ENCODE data around the gene GPC6. TPM values are rescaled to one million over a fixed set of nuclear protein-coding genes. Genes with fewer than 3 reads are reported as not detected.

Gene GPC6
- polyA plus RNA-seq, 2 of the 4 experiments (the other 2 are of a cell fraction) = 8.0 to 14.4 TPM

GRCh38 chr13:93625536-93625935, 398.9 kb downstream of the GPC6 start:
- H3K4me2 ChIP-seq = no peak overlapping the region
- POLR2A ChIA-PET = no interaction called here
- no peaks in the 10 kb centered on the region for H3K9me3 ChIP-seq
- ATAC-seq = no peak
- no peak overlapping the region for H3K4me3 ChIP-seq
- TF ChIP-seq MYC (IDR thresholded peaks at IDR 0.05; ENCODE audit: borderline replicate concordance, low read length) (no peak), CBX2 (IDR thresholded peaks at IDR 0.05; ENCODE audit: borderline replicate concordance, low read depth) (no peak), PHF8 (IDR thresholded peaks at IDR 0.05; ENCODE audit: borderline replicate concordance, low read depth) (no peak), RNF2 (IDR thresholded peaks at IDR 0.05; ENCODE audit: borderline replicate concordance, low read depth) (no peak), HOXB5 (CRISPR knock-in tag; IDR thresholded peaks at IDR 0.05) (no peak), ESRRA (IDR thresholded peaks at IDR 0.05; ENCODE audit: borderline replicate concordance, low read length) (no peak), CTCF (IDR thresholded peaks at IDR 0.05) (no peak), NPAS2 (CRISPR knock-in tag; IDR thresholded peaks at IDR 0.05; ENCODE audit: borderline replicate concordance) (no peak), MAZ (IDR thresholded peaks at IDR 0.05; ENCODE audit: borderline replicate concordance, low read depth, low read length) (no peak), JUNB (IDR thresholded peaks at IDR 0.05) (no peak), RCOR1 (IDR thresholded peaks at IDR 0.05; ENCODE audit: low read depth, low read length) (no peak), GATA3 (IDR thresholded peaks at IDR 0.05; ENCODE audit: borderline replicate concordance) (no peak)
- TF ChIP-seq, protein P1, sequence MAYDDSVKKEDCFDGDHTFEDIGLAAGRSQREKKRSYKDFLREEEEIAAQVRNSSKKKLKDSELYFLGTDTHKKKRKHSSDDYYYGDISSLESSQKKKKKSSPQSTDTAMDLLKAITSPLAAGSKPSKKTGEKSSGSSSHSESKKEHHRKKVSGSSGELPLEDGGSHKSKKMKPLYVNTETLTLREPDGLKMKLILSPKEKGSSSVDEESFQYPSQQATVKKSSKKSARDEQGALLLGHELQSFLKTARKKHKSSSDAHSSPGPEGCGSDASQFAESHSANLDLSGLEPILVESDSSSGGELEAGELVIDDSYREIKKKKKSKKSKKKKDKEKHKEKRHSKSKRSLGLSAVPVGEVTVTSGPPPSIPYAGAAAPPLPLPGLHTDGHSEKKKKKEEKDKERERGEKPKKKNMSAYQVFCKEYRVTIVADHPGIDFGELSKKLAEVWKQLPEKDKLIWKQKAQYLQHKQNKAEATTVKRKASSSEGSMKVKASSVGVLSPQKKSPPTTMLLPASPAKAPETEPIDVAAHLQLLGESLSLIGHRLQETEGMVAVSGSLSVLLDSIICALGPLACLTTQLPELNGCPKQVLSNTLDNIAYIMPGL (CRISPR knock-in tag; IDR thresholded peaks at IDR 0.05; ENCODE audit: borderline replicate concordance) = no peak
- TF ChIP-seq, protein P2, sequence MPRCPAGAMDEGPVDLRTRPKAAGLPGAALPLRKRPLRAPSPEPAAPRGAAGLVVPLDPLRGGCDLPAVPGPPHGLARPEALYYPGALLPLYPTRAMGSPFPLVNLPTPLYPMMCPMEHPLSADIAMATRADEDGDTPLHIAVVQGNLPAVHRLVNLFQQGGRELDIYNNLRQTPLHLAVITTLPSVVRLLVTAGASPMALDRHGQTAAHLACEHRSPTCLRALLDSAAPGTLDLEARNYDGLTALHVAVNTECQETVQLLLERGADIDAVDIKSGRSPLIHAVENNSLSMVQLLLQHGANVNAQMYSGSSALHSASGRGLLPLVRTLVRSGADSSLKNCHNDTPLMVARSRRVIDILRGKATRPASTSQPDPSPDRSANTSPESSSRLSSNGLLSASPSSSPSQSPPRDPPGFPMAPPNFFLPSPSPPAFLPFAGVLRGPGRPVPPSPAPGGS (IDR thresholded peaks at IDR 0.05) = no peak
- DNase-seq (ENCODE audit: low read depth in 1 of 2, low spot score in 1 of 2) = no peak
- 78% methylated on average over 1 of the region's 1 CpG for WGBS (ENCODE audit: missing lambda C conversion rate)
- H3K27ac ChIP-seq = no peak overlapping the region
- no peak for FAIRE-seq
- H3K4me1 ChIP-seq = no peaks in the 10 kb centered on the region
- CTCF ChIA-PET = no interaction called here

- TF ChIP-seq PHF8 (IDR thresholded peaks at IDR 0.05; ENCODE audit: borderline replicate concordance, low read depth) (no peak), ATOH8 (CRISPR knock-in tag; IDR thresholded peaks at IDR 0.05; ENCODE audit: low read depth) (no peak), KDM1A (IDR thresholded peaks at IDR 0.05; ENCODE audit: low read depth) (no peak), FOSB (CRISPR knock-in tag; IDR thresholded peaks at IDR 0.05) (no peak), ZSCAN20 (CRISPR knock-in tag; IDR thresholded peaks at IDR 0.05) (no peak), TFCP2L1 (CRISPR knock-in tag; IDR thresholded peaks at IDR 0.05) (no peak)
- 29% methylated on average over 2 of the region's 2 CpGs for WGBS (ENCODE audit: missing lambda C conversion rate)
Observed at GRCh38 chr13:93628136-93628797, 401.7 kb downstream of the GPC6 start.

More at GRCh38 chr13:93628136-93628797, 401.7 kb downstream of the GPC6 start:
- ChIA-PET POLR2A (no interaction called here), CTCF (no interaction called here)
- FAIRE-seq (no peak), DNase-seq (ENCODE audit: low read depth in 1 of 2, low spot score in 1 of 2) (no peak), ATAC-seq (no peak)
- H3K4me3 ChIP-seq = no peak overlapping the region
- no peaks in the 10 kb centered on the region for H3K9me3 ChIP-seq
- no peak overlapping the region for H3K27ac ChIP-seq
- no peaks in the 10 kb centered on the region for H3K4me1 ChIP-seq
- no peak overlapping the region for H3K4me2 ChIP-seq

Data from A549 (cell line).